AG20443 (cell line): ENCODE results near the gene PTPRD.

ENCODE experiments used
- DNase-seq: peaks from one replicate; pipeline ENCODE4 v3.0.0; 2012; ENCODE audit warnings: low spot score, mixed read lengths

PTPRD gene

GRCh38 chr9:9305600-9305999, 1307.2 kb downstream of the PTPRD start:
- DNase-seq = no peak

DNA sequence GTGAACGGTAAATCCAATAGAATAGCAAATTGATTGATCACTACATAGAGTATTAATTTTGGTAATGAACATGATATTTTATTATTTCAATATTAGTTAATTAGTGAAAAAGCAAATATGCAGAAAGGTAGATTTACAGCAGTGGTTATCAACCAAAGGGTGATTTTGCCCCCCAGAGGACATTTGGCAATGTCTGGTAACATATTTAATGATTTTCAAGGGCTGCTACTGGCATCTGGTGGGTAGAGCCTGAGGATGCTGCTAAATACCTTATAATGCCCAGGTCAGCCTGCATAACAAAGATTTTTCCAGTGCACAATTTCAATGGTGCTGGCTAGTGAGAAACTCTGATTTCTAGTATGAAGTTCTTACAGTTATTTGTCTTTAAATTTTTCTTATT, 1313.7 kb downstream of the PTPRD start:
- DNase-seq = no peak

GRCh38 chr9:9286001-9286400, 1326.8 kb downstream of the PTPRD start:
- DNase-seq = no peak

- no peak for DNase-seq
These were observed 1328.6 kb downstream of the PTPRD start for GRCh38 chr9:9284201-9284600.

- DNase-seq = no peak
These were observed 1329.4 kb downstream of the PTPRD start for GRCh38 chr9:9283159-9283986.

GRCh38 chr9:9275601-9276000, 1337.2 kb downstream of the PTPRD start:
- no peak for DNase-seq

DNA sequence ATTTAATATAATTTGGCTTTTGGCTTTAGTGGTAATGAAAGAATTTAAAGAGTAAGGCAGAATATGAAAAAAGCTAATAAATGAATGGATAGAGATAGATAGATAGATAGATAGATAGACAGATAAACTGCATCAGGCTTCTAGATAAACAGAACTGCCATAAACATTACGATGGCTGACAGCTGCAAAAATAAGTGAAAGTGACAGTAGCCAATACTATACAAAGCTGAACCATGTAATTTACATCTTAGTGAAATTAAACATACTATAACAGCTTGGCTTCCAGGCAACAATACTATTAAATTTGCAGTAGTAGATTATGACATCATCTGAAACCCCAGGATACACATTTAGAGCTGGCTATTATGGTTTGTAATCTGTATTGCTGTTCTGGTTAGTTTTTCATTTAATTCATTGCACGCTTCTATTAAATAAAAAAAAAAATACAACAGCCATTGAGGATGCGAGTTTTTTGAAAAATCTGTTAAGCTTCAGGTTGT, 1354.8 kb downstream of the PTPRD start:
- no peak for DNase-seq

DNA sequence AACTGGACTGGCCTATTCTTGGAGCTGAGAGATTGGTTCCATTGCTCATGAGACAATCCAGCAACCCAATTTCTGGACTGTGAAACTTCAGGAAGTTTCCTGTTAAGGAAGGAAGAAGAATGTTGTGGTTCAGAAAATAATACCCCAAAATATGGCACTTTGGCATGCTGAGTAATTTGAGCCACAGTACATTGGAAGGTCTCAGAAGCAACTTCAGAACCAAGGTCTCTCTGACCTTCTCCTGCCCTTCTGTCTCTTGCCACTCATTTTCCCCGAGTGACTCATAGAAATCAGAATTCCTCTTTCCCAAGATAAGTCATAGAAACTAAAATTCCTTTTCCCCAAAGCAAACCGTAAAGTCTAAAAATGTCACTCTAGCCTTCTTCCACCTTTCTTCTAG, 1366.1 kb downstream of the PTPRD start:
- DNase-seq = no peak

- DNase-seq = no peak
These were observed 1380.9 kb downstream of the PTPRD start for GRCh38 chr9:9231946-9232345.

- DNase-seq = no peak
These were observed 1383.5 kb downstream of the PTPRD start for GRCh38 chr9:9229269-9229668.

GRCh38 chr9:9223175-9223574, 1389.6 kb downstream of the PTPRD start:
- DNase-seq = no peak

- DNase-seq = no peak
These were observed 1390.1 kb downstream of the PTPRD start for GRCh38 chr9:9222730-9223129.

DNA sequence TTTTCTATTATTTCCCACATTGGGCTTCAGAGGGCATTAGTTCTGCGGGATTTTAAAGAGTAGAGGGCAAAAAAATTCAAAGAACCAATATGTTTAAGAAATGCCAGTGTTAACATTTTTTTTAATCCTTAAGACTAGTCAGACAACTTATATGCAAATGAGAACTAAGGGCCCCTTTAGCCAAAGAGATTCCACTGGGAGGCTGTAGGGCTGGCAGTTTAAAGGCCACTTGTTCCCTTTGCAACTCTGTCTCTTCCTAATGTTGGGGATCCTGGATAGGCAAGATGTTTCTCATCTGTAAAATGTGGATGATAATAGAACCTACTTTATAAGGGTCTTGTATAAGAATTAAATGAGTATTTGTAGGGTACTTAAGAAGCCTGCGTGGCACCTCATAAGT, 1395.9 kb downstream of the PTPRD start:
- no peak for DNase-seq

DNA sequence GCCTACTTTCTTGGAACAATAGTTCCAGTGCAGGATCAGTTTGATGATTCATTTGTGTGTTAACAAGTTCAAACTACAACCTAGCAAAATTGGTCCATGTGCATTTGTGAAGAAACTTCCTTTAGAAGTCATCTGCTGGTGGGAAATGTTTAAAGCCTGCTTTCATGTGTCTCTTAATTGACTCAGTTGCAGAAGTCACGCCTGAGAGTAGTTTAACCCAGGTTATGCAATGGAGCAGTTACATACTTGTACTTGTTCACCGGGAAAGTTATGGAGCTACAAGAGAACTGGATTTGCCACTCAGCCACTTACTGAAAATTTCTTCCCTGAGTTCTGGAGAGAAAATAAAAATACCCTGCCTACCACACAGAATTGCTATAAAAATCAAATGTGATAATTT, 1397.8 kb downstream of the PTPRD start:
- DNase-seq = no peak

- DNase-seq = no peak
These were observed 1398.7 kb downstream of the PTPRD start for GRCh38 chr9:9214066-9214465.

- no peak for DNase-seq
These were observed 1399.8 kb downstream of the PTPRD start for GRCh38 chr9:9212963-9213362.

- DNase-seq = no peak
These were observed 1410.5 kb downstream of the PTPRD start for GRCh38 chr9:9202276-9202675.

DNA sequence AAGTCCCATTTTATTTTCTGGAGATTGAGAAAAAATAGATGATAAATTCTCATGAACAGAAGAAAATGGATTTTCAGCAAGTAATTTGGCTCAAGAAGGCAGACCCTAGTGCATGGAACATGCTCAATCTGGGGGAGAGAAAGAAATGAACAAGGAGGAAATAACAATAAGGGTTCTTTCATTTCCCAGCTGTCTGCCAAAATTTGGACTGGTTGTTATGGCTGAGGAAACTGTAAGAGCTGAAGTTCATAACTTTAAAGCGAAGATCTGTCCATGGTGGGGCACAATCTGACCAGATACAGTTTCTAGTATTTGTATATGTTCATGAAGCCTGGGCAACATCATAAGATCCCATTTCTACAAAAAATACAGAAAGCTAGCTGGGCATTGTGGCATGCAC, 1426.7 kb downstream of the PTPRD start:
- no peak for DNase-seq

GRCh38 chr9:9182431-9182830, 1430.4 kb downstream of the PTPRD start:
- DNase-seq = no peak

DNA sequence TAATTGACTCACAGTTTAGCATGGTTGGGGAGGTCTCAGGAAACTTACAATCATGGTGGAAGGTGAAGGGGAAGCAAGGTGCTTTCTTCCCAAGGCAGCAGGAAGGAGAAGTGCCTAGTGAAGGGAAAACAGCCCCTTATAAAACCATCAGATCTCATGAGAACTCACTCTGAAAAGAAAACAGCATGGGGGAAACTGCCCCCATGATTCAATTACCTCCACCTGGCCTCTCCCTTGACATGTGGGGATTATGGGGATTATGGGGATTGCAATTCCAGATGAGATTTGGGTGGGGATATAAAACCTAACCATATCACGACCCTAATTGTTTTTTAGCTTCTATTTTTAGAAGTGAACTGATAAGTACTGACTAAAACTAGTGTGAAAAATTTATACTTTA, 1435.7 kb downstream of the PTPRD start:
- no peak for DNase-seq

GRCh38 chr9:9174358-9174757, 1438.4 kb downstream of the PTPRD start:
- no peak for DNase-seq

GRCh38 chr9:9173264-9173663, 1439.5 kb downstream of the PTPRD start:
- no peak for DNase-seq

DNA sequence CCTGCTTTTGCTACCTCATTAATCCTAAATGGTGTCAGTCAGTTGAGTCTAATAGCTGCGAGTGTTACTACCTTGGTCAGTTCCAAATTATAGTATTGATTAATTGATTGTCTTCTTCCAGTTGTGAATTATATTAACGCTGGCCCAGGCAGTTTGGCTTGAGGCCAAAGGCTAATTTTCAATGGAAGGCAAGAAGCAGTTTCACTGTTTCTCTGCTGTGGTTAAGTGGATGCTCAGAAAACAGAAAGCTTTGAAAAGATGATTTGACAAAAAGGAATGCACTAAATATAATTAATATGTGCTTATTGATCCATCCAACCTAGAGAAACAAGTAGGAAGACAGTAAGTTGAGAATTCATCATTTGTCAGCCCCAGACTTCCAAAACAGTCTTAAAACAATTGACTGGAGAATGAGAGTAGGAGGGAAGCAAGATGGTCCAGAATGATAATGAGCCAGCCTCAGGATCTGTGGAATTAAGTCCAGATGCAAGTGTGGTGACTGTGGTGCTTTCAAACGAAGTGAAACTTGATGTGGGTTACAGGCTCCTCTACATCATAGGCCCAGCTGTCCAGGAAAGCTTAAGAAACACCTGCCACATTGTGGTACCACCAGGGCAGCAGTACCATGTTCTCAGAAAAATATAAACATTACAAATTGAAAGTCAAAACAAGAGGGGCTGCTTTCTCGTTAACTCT, 1442.2 kb downstream of the PTPRD start:
- no peak for DNase-seq
